HG02970 (cell line): Measurements from ENCODE around the gene NEURL1B.
A peak's percentile ranks its signal among the peaks of the same experiment; 100 is the strongest.
"Not testable (repeated sequence)": the region's sequence is repeated elsewhere in the genome, so short reads cannot be mapped to it uniquely, and the experiment has no call there.

Source experiments
- ATAC-seq: cut with Tn5 transposase; IDR thresholded peaks from one replicate; pipeline ENCODE4 v1.9.1; 2021; ENCODE audit warnings: mild to moderate bottlenecking, moderate library complexity, moderate number of reproducible peaks; ENCODE audit not compliant: unreplicated experiment, low FRiP score

Gene NEURL1B

DNA sequence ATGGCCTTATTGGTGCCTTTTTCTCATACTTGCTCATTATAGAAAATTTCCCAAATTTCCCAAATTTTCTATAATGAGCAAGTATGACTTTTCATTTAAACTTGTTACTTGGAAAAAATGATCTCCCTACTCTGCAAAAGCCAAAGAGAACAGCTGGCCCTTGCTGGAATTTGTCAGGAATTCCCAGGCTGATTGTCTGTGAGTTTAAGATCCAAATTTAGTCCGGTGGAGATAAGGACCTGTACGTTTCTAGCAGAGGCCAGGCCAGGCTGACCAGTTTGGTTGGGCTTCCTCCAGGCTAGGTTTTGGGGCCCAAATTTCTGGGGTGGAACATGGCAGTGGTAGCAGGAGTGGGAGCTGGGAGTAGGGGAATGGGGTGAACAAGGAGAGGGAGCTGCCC, 51.9 kb downstream of the NEURL1B start:
- ATAC-seq: no peak

- ATAC-seq: no peak
These were observed 53.0 kb downstream of the NEURL1B start for GRCh38 chr5:172694061-172694460.

- no peak for ATAC-seq
These were observed 53.5 kb downstream of the NEURL1B start for GRCh38 chr5:172694541-172694940.

- no peak for ATAC-seq
These were observed 54.4 kb downstream of the NEURL1B start for GRCh38 chr5:172695232-172696054.

DNA sequence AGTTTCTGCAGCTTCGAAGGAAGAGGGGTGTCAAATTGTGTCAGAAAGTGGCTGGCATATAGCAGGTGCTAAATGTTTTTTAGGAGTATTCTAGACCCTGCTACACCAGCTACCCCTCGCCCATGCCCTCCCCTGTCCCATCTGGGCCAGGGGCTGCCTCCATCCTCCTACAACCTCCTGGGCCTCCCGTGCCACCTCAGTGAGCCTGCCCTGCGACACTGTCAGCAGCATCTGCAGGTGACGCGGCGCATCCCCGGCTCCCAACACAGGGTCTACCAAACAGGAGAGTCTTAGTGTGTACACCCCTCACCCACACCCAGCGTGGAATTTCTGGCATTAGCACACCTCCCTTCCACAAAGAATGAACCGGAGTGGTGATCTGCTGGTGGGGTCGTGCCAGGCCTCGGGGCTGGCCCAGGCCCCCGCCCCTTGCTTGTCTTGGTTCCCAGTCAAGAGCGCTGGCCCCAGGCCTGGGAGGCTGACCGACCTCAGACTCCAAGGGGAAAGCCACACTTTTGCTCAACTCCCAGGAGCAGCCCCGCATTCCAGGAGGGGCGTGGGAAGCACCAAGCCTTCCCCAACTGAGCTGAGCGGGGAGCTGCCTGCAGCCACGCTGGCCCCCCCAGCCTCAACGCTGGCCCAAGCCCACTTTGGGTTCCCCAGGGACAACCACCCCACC, 55.2 kb downstream of the NEURL1B start:
- ATAC-seq: no peak

DNA sequence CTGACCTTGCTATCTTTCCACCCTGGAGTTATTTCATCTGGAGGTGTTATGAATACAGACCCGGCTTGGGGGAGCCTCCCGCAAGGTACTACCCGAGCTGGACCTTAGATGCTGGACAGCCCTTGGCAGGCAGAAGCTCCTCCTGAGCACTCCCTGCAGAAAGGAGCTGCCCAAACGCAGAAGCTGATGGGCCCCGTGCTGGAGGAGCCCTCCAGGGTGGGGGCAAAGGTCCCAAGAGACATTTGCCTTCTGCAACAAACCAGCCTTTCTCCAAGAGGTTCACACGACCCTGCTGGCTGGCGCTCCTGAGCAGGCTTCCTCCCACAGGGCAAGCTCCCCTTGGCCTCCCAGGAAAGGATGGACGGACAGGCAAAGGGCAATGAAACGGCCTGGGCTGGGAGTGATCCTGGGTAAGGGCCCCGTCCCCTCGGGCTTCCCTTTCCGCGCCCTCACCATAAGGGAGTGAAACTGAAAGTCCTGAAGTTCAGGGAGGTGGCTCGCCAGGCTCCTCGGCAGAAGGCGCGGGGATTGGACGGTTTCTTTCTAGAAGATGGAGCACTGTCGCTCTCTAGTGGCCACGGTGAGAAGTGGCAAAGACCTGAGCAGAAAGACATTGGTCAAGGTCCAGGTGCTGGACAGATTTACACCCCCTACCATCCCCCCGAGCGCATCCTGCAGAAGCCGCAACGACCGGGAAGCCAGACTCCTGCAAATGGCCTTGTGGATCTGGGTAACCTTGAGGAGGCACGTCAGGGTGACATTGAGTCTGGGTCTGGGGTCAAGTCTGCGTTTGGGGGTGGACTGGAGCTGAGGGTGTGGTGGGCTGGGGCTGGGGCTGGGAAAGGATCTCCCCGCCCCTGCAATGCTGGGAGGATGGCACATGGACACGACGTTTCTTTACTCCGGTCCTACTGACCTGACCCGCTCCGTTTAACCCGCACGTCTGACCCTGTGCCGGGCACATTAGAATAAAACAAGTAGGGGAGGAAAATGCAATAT, 56.4 kb downstream of the NEURL1B start:
- ATAC-seq: peak; percentile 68

- no peak for ATAC-seq
These were observed 58.4 kb downstream of the NEURL1B start for GRCh38 chr5:172699423-172699822.

GRCh38 chr5:172699999-172700364, 58.9 kb downstream of the NEURL1B start:
- ATAC-seq: no peak

GRCh38 chr5:172700365-172701290, 59.6 kb downstream of the NEURL1B start:
- ATAC-seq: no peak

DNA sequence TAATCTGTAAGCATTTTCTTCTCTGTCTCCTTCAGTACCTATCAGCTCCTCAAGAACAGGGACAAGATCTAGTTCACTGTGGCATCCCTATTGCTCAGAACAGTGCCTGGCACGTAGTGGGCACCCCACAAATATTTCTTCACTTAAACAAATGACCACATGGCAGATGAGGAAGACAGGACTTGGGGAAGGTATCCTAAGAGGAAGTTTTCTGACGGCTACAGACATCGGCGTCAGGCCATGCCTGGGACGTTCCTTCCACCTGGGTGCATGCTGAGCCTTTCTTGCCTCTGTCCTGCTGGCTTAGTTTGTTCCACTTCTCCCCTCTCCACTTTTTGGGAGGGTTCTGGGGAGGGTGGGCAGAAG, 60.2 kb downstream of the NEURL1B start:
- ATAC-seq: no peak

GRCh38 chr5:172703952-172704351, 62.9 kb downstream of the NEURL1B start:
- no peak for ATAC-seq

- no peak for ATAC-seq
These were observed 64.6 kb downstream of the NEURL1B start for GRCh38 chr5:172705576-172706084.

DNA sequence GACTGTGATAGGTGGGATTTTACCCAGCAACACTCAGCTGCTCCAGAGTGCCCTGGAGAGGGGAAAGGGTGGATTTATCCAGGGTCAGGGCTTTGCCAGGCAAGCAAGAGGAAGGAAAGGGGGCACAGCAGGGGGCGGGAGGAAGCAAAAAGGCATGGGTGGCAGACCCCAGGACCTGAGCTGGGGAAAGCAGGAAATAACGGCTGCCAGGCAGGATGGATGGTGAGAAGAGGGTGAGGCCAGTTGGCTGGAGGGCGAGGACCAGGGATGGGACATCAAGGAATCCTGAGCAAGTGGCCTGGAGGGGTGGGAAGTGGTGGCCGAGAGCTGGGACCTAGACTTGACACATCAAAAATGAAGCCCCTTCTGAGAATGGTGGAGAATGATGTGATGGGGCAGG, 65.7 kb downstream of the NEURL1B start:
- ATAC-seq: no peak

DNA sequence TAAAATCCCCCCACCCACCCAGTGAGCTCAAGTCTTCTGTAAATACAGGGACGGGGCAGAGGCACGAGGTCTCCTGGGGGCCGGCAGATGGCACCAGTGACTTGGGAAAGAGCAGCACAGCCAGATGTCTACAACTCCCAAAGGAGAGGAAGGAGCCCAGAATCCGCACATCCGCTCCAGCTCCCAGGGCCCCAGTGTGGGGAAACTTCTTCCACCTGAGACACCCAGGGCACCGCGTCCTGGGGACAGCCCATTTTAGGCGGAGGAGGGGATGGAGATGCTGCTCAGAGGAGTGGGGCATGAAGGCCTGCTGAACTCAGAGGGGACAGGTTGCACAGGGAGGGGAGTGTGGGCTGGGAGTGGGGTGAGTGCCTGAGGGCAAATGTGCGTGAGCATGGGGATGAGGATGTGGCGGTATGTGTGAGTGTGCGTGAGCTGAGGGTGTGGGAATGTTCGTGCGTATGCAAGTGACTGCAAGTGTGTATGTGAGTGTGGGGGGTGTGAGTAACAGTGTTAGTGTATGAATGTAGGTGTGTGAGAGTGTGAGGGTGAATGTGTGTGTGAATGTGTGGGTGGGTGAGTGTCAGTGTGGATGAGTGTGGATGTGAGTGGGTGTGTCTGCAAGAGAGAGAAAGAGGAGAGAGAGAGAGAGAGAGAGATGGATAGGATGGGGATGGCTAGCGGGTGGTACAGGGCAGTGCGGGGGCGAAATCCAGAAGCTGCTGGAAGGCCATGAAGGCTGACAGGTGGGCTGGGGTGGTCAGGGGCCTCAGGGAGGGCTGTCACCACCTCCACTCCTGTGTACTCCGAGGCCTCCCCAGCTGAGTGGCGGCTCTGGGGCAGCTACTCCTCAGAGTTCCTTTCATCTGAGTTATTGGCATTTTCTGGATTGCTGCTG, 66.5 kb downstream of the NEURL1B start:
- no peak for ATAC-seq

GRCh38 chr5:172708183-172708505, 67.1 kb downstream of the NEURL1B start:
- ATAC-seq: no peak

DNA sequence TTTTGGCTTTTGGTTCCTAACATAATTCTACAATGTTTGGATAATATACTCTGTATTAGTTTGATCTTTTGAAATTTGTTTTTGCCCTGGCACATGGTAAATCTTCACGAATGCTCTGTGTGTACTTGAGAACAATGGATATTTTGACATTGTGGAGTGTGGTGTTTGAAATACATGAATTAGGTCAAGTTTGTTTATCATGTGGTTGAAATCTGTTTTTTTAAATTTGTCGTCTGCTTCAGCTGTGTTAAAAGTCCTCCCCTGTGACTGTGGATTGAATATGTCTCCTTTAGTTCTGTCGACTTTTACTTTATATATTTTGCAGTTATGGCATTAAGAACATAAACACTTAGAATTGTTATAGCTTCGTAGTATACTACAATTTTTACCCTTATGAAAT, 69.6 kb downstream of the NEURL1B start:
- ATAC-seq: no peak

GRCh38 chr5:172711321-172711861, 70.3 kb downstream of the NEURL1B start:
- not testable (repeated sequence) for ATAC-seq

- no peak for ATAC-seq
These were observed 71.5 kb downstream of the NEURL1B start for GRCh38 chr5:172712610-172713009.
